Effector memory CD4-positive, alpha-beta T cell (primary cell): ENCODE results near the gene NRCAM.
"Not testable (repeated sequence)": the region's sequence is repeated elsewhere in the genome, so short reads cannot be mapped to it uniquely, and the experiment has no call there.

Experiments used
- DNase-seq, 3 donors: peaks; one replicate each; pipeline ENCODE4 v3.0.0-alpha.2; 2020
- H3K27ac ChIP-seq: 2 replicates; pipeline ENCODE4 v1.7.0; 2013; ENCODE audit warnings: mild to moderate bottlenecking, low read length, moderate library complexity; ENCODE audit not compliant: insufficient read depth, poor library complexity, severe bottlenecking
- H3K27me3 ChIP-seq: replicated peaks from 2 replicates; pipeline ENCODE4 v1.7.0; 2013; ENCODE audit warnings: mild to moderate bottlenecking, low read length; ENCODE audit not compliant: insufficient read depth, control insufficient read depth, poor library complexity, severe bottlenecking
- H3K36me3 ChIP-seq: 2 replicates; pipeline ENCODE4 v1.7.0; 2013; ENCODE audit warnings: mild to moderate bottlenecking, low read length, moderate library complexity; ENCODE audit not compliant: control insufficient read depth, insufficient read depth
- H3K4me1 ChIP-seq: 2 replicates; pipeline ENCODE4 v1.7.0; 2013; ENCODE audit warnings: low read length, mild to moderate bottlenecking; ENCODE audit not compliant: control insufficient read depth, insufficient read depth, poor library complexity, severe bottlenecking
- H3K4me3 ChIP-seq: 2 replicates; pipeline ENCODE4 v1.7.0; 2013; ENCODE audit warnings: low read length, low read depth, mild to moderate bottlenecking; ENCODE audit not compliant: insufficient read depth, poor library complexity, severe bottlenecking
- H3K9me3 ChIP-seq: 2 replicates; pipeline ENCODE4 v1.7.0; 2013; ENCODE audit warnings: mild to moderate bottlenecking, low read length, moderate library complexity; ENCODE audit not compliant: control insufficient read depth

The NRCAM gene

GRCh38 chr7:108404509-108405420, 51.5 kb downstream of the NRCAM start:
- DNase-seq, result no peak
- Histone ChIP-seq H3K36me3 (no peaks in the 10 kb centered on the region), H3K27me3 (no peaks in the 10 kb centered on the region), H3K9me3 (no peaks in the 10 kb centered on the region), H3K27ac (no peak overlapping the region), H3K4me1 (no peaks in the 10 kb centered on the region), H3K4me3 (no peak overlapping the region)

- Histone ChIP-seq H3K4me1 (no peaks in the 10 kb centered on the region), H3K27ac (no peak overlapping the region), H3K9me3 (no peaks in the 10 kb centered on the region), H3K36me3 (no peaks in the 10 kb centered on the region), H3K27me3 (no peaks in the 10 kb centered on the region), H3K4me3 (no peak overlapping the region)
- DNase-seq, result no peak
These were observed 52.5 kb downstream of the NRCAM start for GRCh38 chr7:108403597-108404217.

- H3K4me3 ChIP-seq, result no peak overlapping the region
- no peaks in the 10 kb centered on the region for H3K4me1 ChIP-seq
- H3K27ac ChIP-seq, result no peak overlapping the region
- H3K9me3 ChIP-seq, result no peaks in the 10 kb centered on the region
- H3K36me3 ChIP-seq, result no peaks in the 10 kb centered on the region
- no peak for DNase-seq
- no peaks in the 10 kb centered on the region for H3K27me3 ChIP-seq
These were observed 53.4 kb downstream of the NRCAM start for GRCh38 chr7:108402865-108403264.

GRCh38 chr7:108396080-108396479, 60.2 kb downstream of the NRCAM start:
- H3K27ac ChIP-seq, result no peak overlapping the region
- no peaks in the 10 kb centered on the region for H3K36me3 ChIP-seq
- no peaks in the 10 kb centered on the region for H3K4me1 ChIP-seq
- H3K4me3 ChIP-seq, result no peak overlapping the region
- no peaks in the 10 kb centered on the region for H3K27me3 ChIP-seq
- no peak for DNase-seq
- H3K9me3 ChIP-seq, result no peaks in the 10 kb centered on the region

- DNase-seq, result no peak
- H3K9me3 ChIP-seq, result no peaks in the 10 kb centered on the region
- H3K27me3 ChIP-seq, result no peaks in the 10 kb centered on the region
- H3K4me1 ChIP-seq, result no peaks in the 10 kb centered on the region
- H3K27ac ChIP-seq, result no peak overlapping the region
- H3K36me3 ChIP-seq, result no peaks in the 10 kb centered on the region
- no peak overlapping the region for H3K4me3 ChIP-seq
These were observed 60.8 kb downstream of the NRCAM start for GRCh38 chr7:108395426-108395825.

GRCh38 chr7:108393097-108393496, 63.1 kb downstream of the NRCAM start:
- not testable (repeated sequence) for H3K27me3 ChIP-seq, H3K9me3 ChIP-seq, H3K36me3 ChIP-seq, H3K4me3 ChIP-seq, H3K4me1 ChIP-seq, H3K27ac ChIP-seq, DNase-seq

GRCh38 chr7:108387686-108388085, 68.5 kb downstream of the NRCAM start:
- H3K36me3 ChIP-seq, H3K27me3 ChIP-seq, H3K27ac ChIP-seq, DNase-seq, H3K4me3 ChIP-seq, H3K4me1 ChIP-seq, H3K9me3 ChIP-seq: not testable (repeated sequence)

GRCh38 chr7:108385834-108386422, 70.3 kb downstream of the NRCAM start:
- no peak overlapping the region for H3K27ac ChIP-seq
- H3K4me1 ChIP-seq, result no peaks in the 10 kb centered on the region
- no peak overlapping the region for H3K4me3 ChIP-seq
- no peak for DNase-seq
- no peaks in the 10 kb centered on the region for H3K27me3 ChIP-seq
- no peaks in the 10 kb centered on the region for H3K9me3 ChIP-seq
- no peaks in the 10 kb centered on the region for H3K36me3 ChIP-seq

- H3K4me3 ChIP-seq, result no peak overlapping the region
- no peaks in the 10 kb centered on the region for H3K27me3 ChIP-seq
- no peaks in the 10 kb centered on the region for H3K4me1 ChIP-seq
- no peak for DNase-seq
- no peak overlapping the region for H3K27ac ChIP-seq
- no peaks in the 10 kb centered on the region for H3K9me3 ChIP-seq
- H3K36me3 ChIP-seq, result no peaks in the 10 kb centered on the region
These were observed 71.3 kb downstream of the NRCAM start for GRCh38 chr7:108384716-108385483.
